Parathyroid adenoma (tissue), 2 donors: Measurements from ENCODE around the gene PIP4K2A.

ENCODE experiments used
- H2AFZ ChIP-seq: fragments of 300-600 bp; sonication (generic); one replicate; pipeline ENCODE4 v1.7.0; 2017; ENCODE audit warnings: antibody characterized with exemption, mild to moderate bottlenecking
- H3K27ac ChIP-seq: fragments of 300-600 bp; sonication (generic); one replicate; pipeline ENCODE4 v1.7.0; 2017
- H3K27me3 ChIP-seq: fragments of 300-600 bp; sonication (generic); one replicate; pipeline ENCODE4 v1.7.0; 2017; ENCODE audit warnings: low read length; ENCODE audit not compliant: control insufficient read depth, insufficient read depth
- H3K36me3 ChIP-seq: fragments of 300-600 bp; sonication (generic); one replicate; pipeline ENCODE4 v1.7.0; 2017; ENCODE audit warnings: low read length; ENCODE audit not compliant: control insufficient read depth, insufficient read depth
- H3K4me1 ChIP-seq: fragments of 300-600 bp; sonication (generic); one replicate; pipeline ENCODE4 v1.7.0; 2017; ENCODE audit warnings: control low read depth
- H3K4me2 ChIP-seq: fragments of 300-600 bp; sonication (generic); one replicate; pipeline ENCODE4 v1.7.0; 2017; ENCODE audit warnings: low read length
- H3K4me3 ChIP-seq: fragments of 300-600 bp; sonication (generic); one replicate; pipeline ENCODE4 v1.7.0; 2017; ENCODE audit warnings: low read depth, low read length
- H3K79me2 ChIP-seq: fragments of 300-600 bp; sonication (generic); one replicate; pipeline ENCODE4 v1.7.0; 2017; ENCODE audit warnings: control low read depth
- H3K9ac ChIP-seq: fragments of 300-600 bp; sonication (generic); one replicate; pipeline ENCODE4 v1.7.0; 2017; ENCODE audit warnings: mild to moderate bottlenecking
- H3K9me3 ChIP-seq: fragments of 300-600 bp; sonication (generic); one replicate; pipeline ENCODE4 v1.7.0; 2017; ENCODE audit warnings: low read length; ENCODE audit not compliant: control insufficient read depth
- TF ChIP-seq, protein P1 (sequence below): fragments of 300-600 bp; sonication (generic); IDR thresholded peaks from one replicate; pipeline ENCODE4 v1.7.0; 2017; ENCODE audit warnings: antibody characterized with exemption, mild to moderate bottlenecking
- donor health status: primary hyperparathyroidism.

The PIP4K2A gene

DNA sequence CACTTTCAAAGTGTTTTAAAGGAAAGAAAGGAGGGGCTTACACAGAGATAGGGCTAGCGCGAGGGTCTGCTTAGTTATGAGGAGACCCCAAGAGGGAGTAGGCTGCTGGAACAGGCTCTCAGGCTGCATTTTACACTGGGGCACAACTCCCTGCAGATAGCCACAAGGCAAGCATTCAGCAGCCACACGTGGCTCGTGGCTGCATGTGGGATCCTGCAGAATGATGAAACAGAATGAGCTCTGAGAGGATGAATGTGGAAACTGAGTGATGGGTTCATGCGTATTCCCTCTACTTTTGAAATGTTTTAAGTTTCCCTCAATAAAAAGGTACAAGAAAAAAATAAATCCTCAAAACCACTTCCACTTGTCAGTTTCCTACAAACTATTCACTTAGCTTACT is 37.0 kb downstream of the PIP4K2A start:
- Histone ChIP-seq H3K4me3 (no peak overlapping the region), H3K4me1 (no peaks in the 10 kb centered on the region), H3K9me3 (no peaks in the 10 kb centered on the region), H2AFZ (no peak overlapping the region), H3K36me3 (no peaks in the 10 kb centered on the region), H3K9ac (no peak overlapping the region), H3K27me3 (no peaks in the 10 kb centered on the region), H3K27ac (no peak overlapping the region), H3K79me2 (peaks cover 5% of the 10 kb centered on the region), H3K4me2 (no peak overlapping the region)
- TF ChIP-seq, protein P1, sequence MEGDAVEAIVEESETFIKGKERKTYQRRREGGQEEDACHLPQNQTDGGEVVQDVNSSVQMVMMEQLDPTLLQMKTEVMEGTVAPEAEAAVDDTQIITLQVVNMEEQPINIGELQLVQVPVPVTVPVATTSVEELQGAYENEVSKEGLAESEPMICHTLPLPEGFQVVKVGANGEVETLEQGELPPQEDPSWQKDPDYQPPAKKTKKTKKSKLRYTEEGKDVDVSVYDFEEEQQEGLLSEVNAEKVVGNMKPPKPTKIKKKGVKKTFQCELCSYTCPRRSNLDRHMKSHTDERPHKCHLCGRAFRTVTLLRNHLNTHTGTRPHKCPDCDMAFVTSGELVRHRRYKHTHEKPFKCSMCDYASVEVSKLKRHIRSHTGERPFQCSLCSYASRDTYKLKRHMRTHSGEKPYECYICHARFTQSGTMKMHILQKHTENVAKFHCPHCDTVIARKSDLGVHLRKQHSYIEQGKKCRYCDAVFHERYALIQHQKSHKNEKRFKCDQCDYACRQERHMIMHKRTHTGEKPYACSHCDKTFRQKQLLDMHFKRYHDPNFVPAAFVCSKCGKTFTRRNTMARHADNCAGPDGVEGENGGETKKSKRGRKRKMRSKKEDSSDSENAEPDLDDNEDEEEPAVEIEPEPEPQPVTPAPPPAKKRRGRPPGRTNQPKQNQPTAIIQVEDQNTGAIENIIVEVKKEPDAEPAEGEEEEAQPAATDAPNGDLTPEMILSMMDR = no peak

DNA sequence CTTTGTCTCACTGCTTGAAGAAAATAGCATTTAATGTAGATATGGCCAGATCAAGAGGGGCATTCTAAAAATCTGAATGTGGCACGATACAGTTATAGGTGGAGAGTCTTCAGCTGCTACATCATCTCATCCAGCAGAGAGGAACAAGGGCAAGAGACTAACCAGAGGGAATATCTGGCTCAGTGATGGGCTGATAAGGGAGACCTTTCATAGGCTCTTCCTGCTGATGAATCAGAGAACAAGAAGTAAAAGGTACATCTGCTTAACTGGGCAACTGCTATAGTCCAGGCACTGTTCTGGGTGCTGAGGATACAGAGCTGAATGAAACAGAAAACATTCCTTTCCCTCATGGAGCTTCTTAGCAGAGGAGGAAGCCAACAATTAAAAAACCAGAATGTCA is 37.9 kb downstream of the PIP4K2A start:
- TF ChIP-seq, protein P1 = no peak
- peaks cover 5% of the 10 kb centered on the region for H3K79me2 ChIP-seq
- no peak overlapping the region for H2AFZ ChIP-seq
- H3K4me1 ChIP-seq = no peaks in the 10 kb centered on the region
- no peak overlapping the region for H3K27ac ChIP-seq
- no peaks in the 10 kb centered on the region for H3K9me3 ChIP-seq
- H3K36me3 ChIP-seq = no peaks in the 10 kb centered on the region
- no peaks in the 10 kb centered on the region for H3K27me3 ChIP-seq
- no peak overlapping the region for H3K9ac ChIP-seq
- H3K4me2 ChIP-seq = no peak overlapping the region
- H3K4me3 ChIP-seq = no peak overlapping the region

DNA sequence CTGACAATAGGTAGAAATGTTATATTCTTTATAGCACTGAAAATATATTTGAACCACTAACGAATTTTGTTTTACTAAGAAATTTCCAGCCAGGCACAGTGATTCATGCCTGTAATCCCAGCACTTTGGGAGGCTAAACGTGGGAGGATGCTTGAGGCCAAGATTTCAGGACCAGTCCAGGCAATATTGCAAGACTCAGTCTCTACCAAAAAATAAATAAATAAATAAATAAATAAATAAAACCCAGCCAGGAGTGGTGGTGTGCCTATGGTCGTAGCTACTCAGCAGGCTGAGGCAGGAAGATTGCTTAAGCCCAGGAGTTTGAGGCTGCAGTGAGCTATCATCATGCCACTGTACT is 39.8 kb downstream of the PIP4K2A start:
- no peaks in the 10 kb centered on the region for H3K4me1 ChIP-seq

DNA sequence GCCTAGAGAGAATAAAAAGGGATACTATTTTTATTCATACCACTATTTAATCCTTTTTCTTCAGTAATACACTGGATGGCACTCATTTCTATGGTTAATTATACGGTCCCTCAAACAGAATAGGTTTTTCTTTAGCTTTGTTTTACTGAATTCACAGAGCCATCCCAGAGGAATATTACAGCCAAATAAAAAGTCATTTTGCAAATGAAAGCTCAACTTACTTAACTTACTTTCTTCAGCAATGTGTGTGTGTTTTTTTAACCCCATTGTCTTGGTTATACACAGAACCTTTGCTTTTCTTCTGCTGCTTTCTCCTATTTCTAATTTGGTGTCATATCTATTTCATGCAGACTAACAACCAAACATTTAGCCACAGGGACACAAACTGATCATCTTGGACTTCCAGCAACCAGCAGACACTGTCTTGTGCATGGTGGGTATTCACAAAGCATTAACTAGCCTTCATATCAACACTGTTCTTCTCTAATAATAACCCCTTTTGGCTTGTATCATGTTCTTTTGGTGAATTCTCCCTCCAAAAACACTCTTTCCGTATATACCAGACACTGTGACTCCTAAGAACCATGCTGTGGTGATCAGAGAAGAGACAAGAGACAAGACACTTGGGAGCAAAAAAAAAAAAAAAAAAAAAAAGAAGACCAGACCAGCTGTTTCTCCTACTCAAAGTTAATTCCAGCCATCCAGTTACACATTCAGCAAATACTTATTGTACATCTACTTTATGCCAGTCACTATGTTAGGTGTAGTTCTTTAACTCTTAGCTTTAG is 40.4 kb downstream of the PIP4K2A start:
- H3K27me3 ChIP-seq = no peaks in the 10 kb centered on the region
- H3K4me1 ChIP-seq = no peaks in the 10 kb centered on the region
- H3K36me3 ChIP-seq = no peaks in the 10 kb centered on the region
- no peak overlapping the region for H2AFZ ChIP-seq
- no peak overlapping the region for H3K9ac ChIP-seq
- TF ChIP-seq, protein P1 = no peak
- no peak overlapping the region for H3K4me2 ChIP-seq
- no peak overlapping the region for H3K4me3 ChIP-seq
- no peak overlapping the region for H3K27ac ChIP-seq
- peaks cover 3% of the 10 kb centered on the region for H3K79me2 ChIP-seq
- H3K9me3 ChIP-seq = no peaks in the 10 kb centered on the region

More for the DNA sequence above, 39.8 kb downstream of the PIP4K2A start:
- Histone ChIP-seq H3K4me3 (no peak overlapping the region), H3K9me3 (no peaks in the 10 kb centered on the region), H3K9ac (no peak overlapping the region), H2AFZ (no peak overlapping the region), H3K27ac (no peak overlapping the region), H3K4me2 (no peak overlapping the region), H3K36me3 (no peaks in the 10 kb centered on the region), H3K79me2 (peaks cover 3% of the 10 kb centered on the region), H3K27me3 (no peaks in the 10 kb centered on the region)
- TF ChIP-seq, protein P1 = no peak

DNA sequence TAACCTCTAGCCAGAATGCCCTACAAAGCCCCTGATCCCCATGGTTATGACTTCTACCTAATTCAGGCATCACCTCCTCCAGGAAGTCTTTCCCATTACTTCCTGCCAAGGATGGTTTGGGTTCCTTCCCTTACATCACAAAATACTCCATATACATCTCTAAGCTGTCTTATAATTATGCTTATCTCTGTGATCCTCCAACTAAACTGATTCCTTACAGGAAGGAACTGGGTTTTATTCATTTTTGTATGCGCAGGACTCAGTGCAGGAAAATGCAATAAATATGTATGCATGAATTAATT is 41.3 kb downstream of the PIP4K2A start:
- no peak overlapping the region for H2AFZ ChIP-seq
- no peaks in the 10 kb centered on the region for H3K4me1 ChIP-seq
- peaks cover 3% of the 10 kb centered on the region for H3K79me2 ChIP-seq
- TF ChIP-seq, protein P1 = no peak
- H3K27me3 ChIP-seq = no peaks in the 10 kb centered on the region
- no peaks in the 10 kb centered on the region for H3K9me3 ChIP-seq
- H3K4me3 ChIP-seq = no peak overlapping the region
- H3K4me2 ChIP-seq = no peak overlapping the region
- no peak overlapping the region for H3K9ac ChIP-seq
- no peak overlapping the region for H3K27ac ChIP-seq
- H3K36me3 ChIP-seq = no peaks in the 10 kb centered on the region
